ENCODE measurements around the gene IPMK.
"Not testable (repeated sequence)": the region's sequence is repeated elsewhere in the genome, so short reads cannot be mapped to it uniquely, and the experiment has no call there.

DNA sequence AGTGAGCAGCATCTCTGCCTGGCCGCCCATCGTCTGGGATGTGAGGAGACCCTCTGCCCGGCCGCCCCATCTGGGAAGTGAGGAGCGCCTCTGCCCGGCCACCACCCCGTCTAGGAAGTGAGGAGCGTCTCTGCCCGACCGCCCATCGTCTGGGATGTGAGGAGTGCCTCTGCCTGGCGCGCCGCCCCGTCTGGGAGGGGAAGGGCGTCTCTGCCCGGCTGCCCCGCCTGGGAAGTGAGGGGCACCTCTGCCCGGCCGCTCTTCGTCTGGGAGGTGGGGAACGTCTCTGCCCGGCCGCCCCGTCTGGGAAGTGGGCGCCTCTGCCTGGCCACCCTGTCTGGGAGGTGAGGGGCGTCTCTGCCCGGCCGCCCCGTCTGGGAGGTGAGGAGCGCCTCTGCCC is 23.9 kb downstream of the IPMK start:
- TF ChIP-seq POLR2AphosphoS5 (IDR thresholded peaks at IDR 0.05; ENCODE audit: insufficient read depth, low read depth, low read length), result not testable (repeated sequence)
- TF ChIP-seq, protein P1, sequence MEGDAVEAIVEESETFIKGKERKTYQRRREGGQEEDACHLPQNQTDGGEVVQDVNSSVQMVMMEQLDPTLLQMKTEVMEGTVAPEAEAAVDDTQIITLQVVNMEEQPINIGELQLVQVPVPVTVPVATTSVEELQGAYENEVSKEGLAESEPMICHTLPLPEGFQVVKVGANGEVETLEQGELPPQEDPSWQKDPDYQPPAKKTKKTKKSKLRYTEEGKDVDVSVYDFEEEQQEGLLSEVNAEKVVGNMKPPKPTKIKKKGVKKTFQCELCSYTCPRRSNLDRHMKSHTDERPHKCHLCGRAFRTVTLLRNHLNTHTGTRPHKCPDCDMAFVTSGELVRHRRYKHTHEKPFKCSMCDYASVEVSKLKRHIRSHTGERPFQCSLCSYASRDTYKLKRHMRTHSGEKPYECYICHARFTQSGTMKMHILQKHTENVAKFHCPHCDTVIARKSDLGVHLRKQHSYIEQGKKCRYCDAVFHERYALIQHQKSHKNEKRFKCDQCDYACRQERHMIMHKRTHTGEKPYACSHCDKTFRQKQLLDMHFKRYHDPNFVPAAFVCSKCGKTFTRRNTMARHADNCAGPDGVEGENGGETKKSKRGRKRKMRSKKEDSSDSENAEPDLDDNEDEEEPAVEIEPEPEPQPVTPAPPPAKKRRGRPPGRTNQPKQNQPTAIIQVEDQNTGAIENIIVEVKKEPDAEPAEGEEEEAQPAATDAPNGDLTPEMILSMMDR (IDR thresholded peaks at IDR 0.05; ENCODE audit: extremely low read depth in 1 of 2, insufficient read depth in 1 of 2, low read depth in 1 of 2, low read length in 2 of 2), result not testable (repeated sequence)

Measured in endothelial cell of umbilical vein (primary cell).